Pancreas (tissue), 10 donors: ENCODE results near the gene GATAD1. TPM values are rescaled to one million over a fixed set of nuclear protein-coding genes. Genes with fewer than 3 reads are reported as not detected.
"Not testable (repeated sequence)": the region's sequence is repeated elsewhere in the genome, so short reads cannot be mapped to it uniquely, and the experiment has no call there.

Source experiments
- ATAC-seq, 4 donors: fragments of 200-7000 bp; cut with Tn5 transposase; one replicate each; pipeline versions ENCODE4 v1.8.0 to v1.9.1; 2020; ENCODE audit warnings: mild to moderate bottlenecking in 4 of 4, moderate library complexity in 4 of 4
- DNase-seq, 6 donors: peaks; one replicate each; pipeline ENCODE4 v3.0.0-alpha.2; 2020
- FAIRE-seq: peaks from 2 replicates; lab custom pipeline; 2012; peaks lifted over from hg19 to GRCh38; lab: Jason Lieb, UNC
- H3K27ac ChIP-seq, 4 donors: fragments of 200-600 bp; sonication (generic); 1 replicate in 3 of 4; 2 replicates in 1 of 4; pipeline versions ENCODE4 v1.5.0 to v1.8.0; 2020
- H3K27me3 ChIP-seq, 4 donors: fragments of 200-600 bp; one replicate each; pipeline ENCODE4 v1.8.0; 2021
- H3K36me3 ChIP-seq, 3 donors: fragments of 200-600 bp; sonication (generic) in 1 of 3; one replicate each; pipeline versions ENCODE4 v1.5.0 to v1.8.0; 2020 to 2021
- H3K4me1 ChIP-seq, 3 donors: fragments of 200-600 bp; one replicate each; pipeline ENCODE4 v1.8.0; 2021
- H3K4me3 ChIP-seq, 4 donors: fragments of 200-600 bp; sonication (generic) in 2 of 4; one replicate each; pipeline versions ENCODE4 v1.5.0 to v1.8.0; 2020 to 2021
- H3K9me3 ChIP-seq, 4 donors: fragments of 200-600 bp; one replicate each; pipeline ENCODE4 v1.8.0; 2021
- WGBS, 2 donors: extraction: QIAGEN DNeasy Blood & Tissue Kit; methylation state at CpG; one replicate each; pipeline ENCODE4 v1.1.7; 2013; 5-methylcytosine and 5-hydroxymethylcytosine counted together
- intact Hi-C, 3 donors: fragments of 100-400 bp; cut with DNase I; formaldehyde crosslinking; loops; one replicate each; pipeline versions ENCODE4 v1.11.1 to v1.14.2; 2022
- polyA plus RNA-seq, 2 donors: library from polyadenylated mRNA; stranded (reverse); fragments of 200-250 nt; gene quantifications; one replicate each; pipeline ENCODE4 v1.2.3, GENCODE V29; 2013
- total RNA-seq, 6 donors: library from RNA; stranded (reverse); fragmentation: NEBNext Ultra II Directional in 4 of 6; extraction: Animal tissue kit (Norgen Biotek cat#: 25700) in 4 of 6; gene quantifications; one replicate each; pipeline versions ENCODE4 v1.2.1 to v1.2.4, GENCODE V29; 2021 to 2023
- TF ChIP-seq, protein P1 (sequence below), 4 donors: fragments of 200-600 bp; sonication (generic) in 3 of 4; IDR thresholded peaks; one replicate each; pipeline versions ENCODE4 v1.5.0 to v1.8.0; 2021; ENCODE audit warnings: antibody characterized with exemption in 4 of 4
- donor health status: healthy with polysubstance abuse.
- donor health status: DM: no; HTN: no; CAD: no; lungs with moderate emphysema.
- donor health status: DM: no; HTN: no; CAD: no.
- donor health status: control.
- donor health status: control.
- donor health status: Bipolar disorder and iron deficiency.
- donor health status: DM: yes; HTN: yes; CAD: no.
- donor health status: DM: no; HTN: no; CAD: no.
- donor health status: DM: no; HTN: no; CAD: no.
- donor health status: DM: yes; HTN: yes; CAD: no.

GATAD1 gene
- total and polyA plus RNA-seq, 8 donors, result 16.5 to 30.1 (median 20.2) TPM

DNA sequence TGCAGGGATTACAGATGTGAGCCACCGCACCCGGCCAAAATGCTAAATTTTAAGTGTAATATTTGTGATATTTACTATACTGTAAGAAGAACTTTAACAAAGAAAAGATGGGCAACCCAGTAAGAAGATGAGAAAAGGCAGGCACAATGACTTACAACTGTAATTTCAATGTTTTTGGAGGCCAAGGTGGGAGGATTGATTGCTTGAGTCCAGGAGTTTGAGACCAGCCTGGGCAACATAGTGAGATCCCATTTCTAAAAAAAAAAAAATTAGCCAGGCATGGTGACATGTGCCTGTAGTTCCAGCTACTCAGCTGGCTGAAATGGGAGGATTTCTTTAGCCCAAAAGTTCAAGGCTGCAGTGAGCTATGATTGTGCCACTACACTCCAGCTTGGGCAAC is 11.7 kb upstream of the GATAD1 start:
- Histone ChIP-seq H3K4me3 (no peak overlapping the region), H3K9me3 (no peaks in the 10 kb centered on the region), H3K27me3 (no peaks in the 10 kb centered on the region), H3K27ac (no peak overlapping the region), H3K36me3 (no peaks in the 10 kb centered on the region), H3K4me1 (no peaks in the 10 kb centered on the region)
- no peak for DNase-seq
- intact Hi-C loops, result no loop called here
- TF ChIP-seq, protein P1, sequence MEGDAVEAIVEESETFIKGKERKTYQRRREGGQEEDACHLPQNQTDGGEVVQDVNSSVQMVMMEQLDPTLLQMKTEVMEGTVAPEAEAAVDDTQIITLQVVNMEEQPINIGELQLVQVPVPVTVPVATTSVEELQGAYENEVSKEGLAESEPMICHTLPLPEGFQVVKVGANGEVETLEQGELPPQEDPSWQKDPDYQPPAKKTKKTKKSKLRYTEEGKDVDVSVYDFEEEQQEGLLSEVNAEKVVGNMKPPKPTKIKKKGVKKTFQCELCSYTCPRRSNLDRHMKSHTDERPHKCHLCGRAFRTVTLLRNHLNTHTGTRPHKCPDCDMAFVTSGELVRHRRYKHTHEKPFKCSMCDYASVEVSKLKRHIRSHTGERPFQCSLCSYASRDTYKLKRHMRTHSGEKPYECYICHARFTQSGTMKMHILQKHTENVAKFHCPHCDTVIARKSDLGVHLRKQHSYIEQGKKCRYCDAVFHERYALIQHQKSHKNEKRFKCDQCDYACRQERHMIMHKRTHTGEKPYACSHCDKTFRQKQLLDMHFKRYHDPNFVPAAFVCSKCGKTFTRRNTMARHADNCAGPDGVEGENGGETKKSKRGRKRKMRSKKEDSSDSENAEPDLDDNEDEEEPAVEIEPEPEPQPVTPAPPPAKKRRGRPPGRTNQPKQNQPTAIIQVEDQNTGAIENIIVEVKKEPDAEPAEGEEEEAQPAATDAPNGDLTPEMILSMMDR (IDR thresholded peaks at IDR 0.05), result no peak
- ATAC-seq, result no peak
- FAIRE-seq, result no peak
- WGBS, 2 donors, result 85 to 91% methylated on average over 2 of the region's 2 CpGs

DNA sequence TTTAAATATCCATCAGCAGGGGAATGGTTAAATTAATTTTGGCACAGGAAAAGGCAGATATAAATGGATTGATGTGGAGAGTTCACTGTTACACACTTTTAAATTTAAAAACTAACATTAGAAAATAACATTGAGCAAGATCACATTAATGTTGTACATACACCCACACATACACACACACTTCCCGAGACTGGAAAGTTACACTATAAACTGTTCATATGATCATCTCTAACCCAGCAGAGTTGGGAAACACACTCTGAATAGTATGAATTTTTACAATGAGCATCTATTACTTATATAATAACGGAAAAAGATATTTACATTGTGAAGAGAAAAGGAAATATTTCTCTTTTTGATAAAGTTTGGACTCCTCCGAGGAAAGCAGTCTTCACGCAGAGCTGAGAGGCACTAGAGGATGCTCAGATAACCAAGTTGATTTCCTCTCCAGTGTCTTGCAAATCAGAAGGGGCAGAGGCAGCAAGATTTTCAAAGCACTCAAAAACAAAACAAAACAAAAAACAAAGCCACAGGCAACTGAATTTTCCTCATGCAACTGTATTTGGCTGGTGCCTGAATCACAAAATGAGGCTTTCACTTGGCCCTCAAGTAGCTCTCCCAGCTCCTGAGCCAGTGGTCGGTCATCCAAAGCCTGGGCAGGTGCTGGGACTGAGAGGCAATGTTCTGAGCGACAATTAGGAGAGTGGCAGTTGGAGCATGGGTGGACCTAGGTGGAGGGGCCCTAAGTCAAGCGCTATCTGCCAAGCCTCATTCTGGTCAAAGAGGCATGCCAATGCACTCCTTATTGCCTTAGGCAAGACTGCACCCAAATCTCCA is 10.5 kb upstream of the GATAD1 start:
- no peak overlapping the region for H3K27ac ChIP-seq
- no peaks in the 10 kb centered on the region for H3K9me3 ChIP-seq
- DNase-seq (no peak), ATAC-seq (no peak), FAIRE-seq (no peak)
- H3K4me1 ChIP-seq, result no peaks in the 10 kb centered on the region
- 67 to 68% methylated on average over 7 of the region's 7 CpGs for WGBS, 2 donors
- intact Hi-C loops, result no loop called here
- no peaks in the 10 kb centered on the region for H3K27me3 ChIP-seq
- no peaks in the 10 kb centered on the region for H3K36me3 ChIP-seq
- no peak overlapping the region for H3K4me3 ChIP-seq
- TF ChIP-seq, protein P1 (IDR thresholded peaks at IDR 0.05), result no peak

DNA sequence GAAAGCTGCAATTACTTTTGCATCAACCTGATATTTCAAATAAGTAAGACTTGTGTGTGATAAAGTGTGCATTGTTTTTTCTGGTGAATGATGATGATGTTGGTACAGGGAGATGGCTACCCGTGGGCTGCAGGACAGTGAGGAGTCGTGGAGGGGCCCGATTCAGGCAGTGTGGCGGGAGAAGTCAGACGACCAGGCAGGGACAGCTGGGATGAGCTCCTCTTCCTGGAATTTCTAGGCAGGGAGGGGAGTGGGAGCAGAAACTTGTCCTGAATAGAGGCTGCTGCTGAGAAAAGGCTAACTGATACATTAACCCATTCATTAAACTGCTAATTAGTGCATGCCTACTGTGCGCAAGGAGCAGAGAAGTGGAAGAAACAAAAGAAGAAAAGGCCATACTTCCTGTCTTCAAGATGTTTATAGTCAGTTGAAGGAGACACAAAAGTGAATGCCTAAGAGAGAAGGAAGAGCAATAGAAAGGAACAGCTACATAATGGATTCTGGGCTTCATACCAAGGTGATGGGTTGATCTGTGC is 9.3 kb upstream of the GATAD1 start:
- TF ChIP-seq, protein P1 (IDR thresholded peaks at IDR 0.05), result no peak
- Histone ChIP-seq H3K27me3 (no peaks in the 10 kb centered on the region), H3K9me3 (no peaks in the 10 kb centered on the region), H3K4me1 (no peaks in the 10 kb centered on the region), H3K36me3 (no peaks in the 10 kb centered on the region), H3K4me3 (no peak overlapping the region), H3K27ac (no peak overlapping the region)
- ATAC-seq (no peak), FAIRE-seq (no peak), DNase-seq (no peak)
- intact Hi-C loops, result no loop called here
- WGBS, 2 donors, result 69 to 81% methylated on average over 6 of the region's 6 CpGs

GRCh38 chr7:92442720-92443119 is 4.6 kb upstream of the GATAD1 start:
- H3K9me3 ChIP-seq, ATAC-seq, FAIRE-seq, DNase-seq, H3K4me1 ChIP-seq, H3K27me3 ChIP-seq, H3K27ac ChIP-seq, H3K4me3 ChIP-seq, H3K36me3 ChIP-seq: not testable (repeated sequence)
- WGBS, 2 donors, result 86 to 95% methylated on average over 2 of the region's 2 CpGs
- intact Hi-C loops, result loop anchor here in 1 of 3 donors (10.0 kb wide), 1 partner anchor 308 kb away; the partner anchor contains the start of gene CYP51A1

DNA sequence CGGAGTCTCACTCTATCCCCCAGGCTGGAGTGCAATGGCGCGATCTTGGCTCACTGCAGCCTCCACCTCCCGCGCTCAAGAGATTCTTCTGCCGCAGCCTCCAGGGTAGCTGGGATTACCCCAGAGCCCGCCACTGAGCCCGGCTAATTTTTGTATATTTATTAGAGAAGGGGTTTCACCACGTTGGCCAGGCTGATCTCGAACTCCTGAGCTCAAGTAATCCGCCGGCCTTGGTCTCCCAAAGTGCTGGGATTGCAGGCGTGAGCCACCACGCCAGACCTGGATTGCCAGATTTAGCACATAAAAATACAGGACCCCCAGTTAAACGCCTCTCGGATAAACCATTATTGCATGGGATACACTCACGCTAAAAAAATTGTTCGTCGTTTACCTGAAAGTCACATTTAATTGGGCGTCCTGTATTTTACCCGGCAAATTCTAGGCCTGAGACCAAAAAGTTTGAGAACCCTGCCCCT is 375 bp upstream of the GATAD1 start:
- intact Hi-C loops, result loop anchor here in 1 of 3 donors (10.0 kb wide), 1 partner anchor 312 kb away; the partner anchor contains the start of gene CYP51A1
- FAIRE-seq (peak; percentile 67), ATAC-seq (no peak), DNase-seq (peak in 1 of 6 donors; percentile 27)
- H3K4me1 ChIP-seq, result peaks cover 13 to 17% (median 15%) of the 10 kb centered on the region in 3 donors
- no peaks in the 10 kb centered on the region for H3K27me3 ChIP-seq
- peak overlapping the region in 3 of 4 donors; percentile 84 to 99 (median 98) for H3K4me3 ChIP-seq
- H3K9me3 ChIP-seq, result no peaks in the 10 kb centered on the region
- TF ChIP-seq, protein P1 (IDR thresholded peaks at IDR 0.05), result peak in 1 of 4 donors; percentile 83
- 52 to 54% methylated on average over 21 of the region's 21 CpGs for WGBS, 2 donors
- H3K36me3 ChIP-seq, result peaks cover 0 to 4% (median 0%) of the 10 kb centered on the region in 3 donors
- H3K27ac ChIP-seq, result peak overlapping the region; percentile 94 to 99 (median 98)
